ENCODE measurements around the gene KCTD3. TPM values are rescaled to one million over a fixed set of nuclear protein-coding genes. Genes with fewer than 3 reads are reported as not detected.

The KCTD3 gene
- total RNA-seq, 1 experiment from 2014 or later, result 46.7 TPM

- TF ChIP-seq EZH2phosphoT487 (IDR thresholded peaks at IDR 0.05; ENCODE audit: borderline replicate concordance), result no peak
- TF ChIP-seq RAD21 (IDR thresholded peaks at IDR 0.05; ENCODE audit: low read depth), result no peak
- no peak for TF ChIP-seq POLR2A (IDR thresholded peaks at IDR 0.05; ENCODE audit: borderline replicate concordance, extremely low read depth, insufficient read depth, insufficient read length)
- TF ChIP-seq CBX3 (IDR thresholded peaks at IDR 0.05; ENCODE audit: low read depth), result no peak
- no peak for TF ChIP-seq YY1 (IDR thresholded peaks at IDR 0.05; ENCODE audit: extremely low read depth, insufficient replicate concordance, low read depth, low read length)
- DNase-seq (ENCODE audit: low read depth, low spot score), result no peak
- no peak overlapping the region for H3K9ac ChIP-seq (ENCODE audit: low read length)
- ATAC-seq, result no peak
- no peak overlapping the region for H3K27ac ChIP-seq (ENCODE audit: low read depth, low read length)
- no peaks in the 10 kb centered on the region for H3K9me3 ChIP-seq (ENCODE audit: control insufficient read depth in 1 of 2, insufficient read depth in 1 of 2, low read depth in 1 of 2, low read length in 2 of 2)
- H4K20me1 ChIP-seq (ENCODE audit: insufficient read depth), result no peaks in the 10 kb centered on the region
- no peak overlapping the region for H3K4me3 ChIP-seq (replicated peaks in 1 of 2; ENCODE audit: low read depth in 1 of 2, low read length in 2 of 2)
- no TSS peak for BruUV-seq (replicated peaks)
- RAD21 ChIA-PET (ENCODE audit: low non-redundant PET in 1 of 2, low total read pairs in 2 of 2, uncharacterized antibody in 2 of 2, unreplicated experiment in 2 of 2), result no interaction called here
- POLR2A ChIA-PET, result no interaction called here
- no peaks in the 10 kb centered on the region for H3K9me2 ChIP-seq (ENCODE audit: insufficient read depth)
- H3K4me2 ChIP-seq (ENCODE audit: low read length), result no peak overlapping the region
- H3K36me3 ChIP-seq (ENCODE audit: control insufficient read depth in 1 of 2, insufficient read depth in 2 of 2, low read length in 2 of 2), result no peaks in the 10 kb centered on the region
- intact Hi-C loops (cut with micrococcal nuclease), result no loop called here
- H3K4me1 ChIP-seq (ENCODE audit: control insufficient read depth in 1 of 2, insufficient read depth in 2 of 2, low read length in 2 of 2), result no peaks in the 10 kb centered on the region
- no peaks in the 10 kb centered on the region for H3K27me3 ChIP-seq (ENCODE audit: insufficient read depth, low read length)
- H2AFZ ChIP-seq (ENCODE audit: low read depth, low read length, poor library complexity, severe bottlenecking), result no peak overlapping the region
- H3K79me2 ChIP-seq (ENCODE audit: insufficient read depth, low read length), result no peaks in the 10 kb centered on the region
- CTCF ChIA-PET, result no interaction called here
These were observed 89.9 kb downstream of the KCTD3 start for GRCh38 chr1:215657047-215657446.

- CTCF ChIA-PET, result no interaction called here
- BruUV-seq (replicated peaks), result no TSS peak
These were observed 93.2 kb downstream of the KCTD3 start for GRCh38 chr1:215660259-215660658.

More at GRCh38 chr1:215660259-215660658, 93.2 kb downstream of the KCTD3 start:
- H3K9me3 ChIP-seq (ENCODE audit: control insufficient read depth in 1 of 2, insufficient read depth in 1 of 2, low read depth in 1 of 2, low read length in 2 of 2), result no peaks in the 10 kb centered on the region
- DNase-seq (ENCODE audit: low read depth, low spot score) (no peak), ATAC-seq (no peak)
- no peaks in the 10 kb centered on the region for H3K27me3 ChIP-seq (ENCODE audit: insufficient read depth, low read length)
- no peaks in the 10 kb centered on the region for H4K20me1 ChIP-seq (ENCODE audit: insufficient read depth)
- no peak overlapping the region for H2AFZ ChIP-seq (ENCODE audit: low read depth, low read length, poor library complexity, severe bottlenecking)
- ChIA-PET POLR2A (no interaction called here), RAD21 (ENCODE audit: low non-redundant PET in 1 of 2, low total read pairs in 2 of 2, uncharacterized antibody in 2 of 2, unreplicated experiment in 2 of 2) (no interaction called here)
- no peaks in the 10 kb centered on the region for H3K4me1 ChIP-seq (ENCODE audit: control insufficient read depth in 1 of 2, insufficient read depth in 2 of 2, low read length in 2 of 2)
- no peak overlapping the region for H3K27ac ChIP-seq (ENCODE audit: low read depth, low read length)
- TF ChIP-seq POLR2AphosphoS5 (IDR thresholded peaks at IDR 0.05; ENCODE audit: low read depth, low read length) (no peak), JUND (IDR thresholded peaks at IDR 0.05) (no peak), RAD21 (IDR thresholded peaks at IDR 0.05; ENCODE audit: low read depth) (no peak), POLR2A (IDR thresholded peaks at IDR 0.05; ENCODE audit: borderline replicate concordance, extremely low read depth, insufficient read depth, insufficient read length) (no peak), SIN3A (IDR thresholded peaks at IDR 0.05; ENCODE audit: low read depth) (no peak), ZNF274 (IDR thresholded peaks at IDR 0.05; ENCODE audit: low read depth, low read length) (no peak), CEBPB (IDR thresholded peaks at IDR 0.05; ENCODE audit: low read depth) (no peak), ATF3 (IDR thresholded peaks at IDR 0.05) (no peak)
- no peak overlapping the region for H3K4me2 ChIP-seq (ENCODE audit: low read length)
- no peak overlapping the region for H3K4me3 ChIP-seq (replicated peaks in 1 of 2; ENCODE audit: low read depth in 1 of 2, low read length in 2 of 2)
- no peaks in the 10 kb centered on the region for H3K79me2 ChIP-seq (ENCODE audit: insufficient read depth, low read length)
- intact Hi-C loops (cut with micrococcal nuclease), result no loop called here
- H3K36me3 ChIP-seq (ENCODE audit: control insufficient read depth in 1 of 2, insufficient read depth in 2 of 2, low read length in 2 of 2), result no peaks in the 10 kb centered on the region
- H3K9ac ChIP-seq (ENCODE audit: low read length), result no peak overlapping the region
- H3K9me2 ChIP-seq (ENCODE audit: insufficient read depth), result no peaks in the 10 kb centered on the region
